HUES64 (cell line): ENCODE data around the gene DLG2.
"Not testable (repeated sequence)": the region's sequence is repeated elsewhere in the genome, so short reads cannot be mapped to it uniquely, and the experiment has no call there.

Experiments used
- H3K27ac ChIP-seq: 2 replicates; pipeline ENCODE4 v1.7.0; 2013; ENCODE audit warnings: low read depth, low read length, inconsistent platforms
- H3K27me3 ChIP-seq: 2 replicates; pipeline ENCODE4 v1.6.1; 2013; ENCODE audit warnings: mild to moderate bottlenecking, low read length; ENCODE audit not compliant: insufficient read depth
- H3K36me3 ChIP-seq: 2 replicates; pipeline ENCODE4 v1.6.1; 2013; ENCODE audit warnings: mild to moderate bottlenecking, low read length; ENCODE audit not compliant: insufficient read depth
- H3K4me1 ChIP-seq: 2 replicates; pipeline ENCODE4 v1.6.1; 2013; ENCODE audit warnings: mild to moderate bottlenecking, low read length, moderate library complexity; ENCODE audit not compliant: insufficient read depth
- H3K4me3 ChIP-seq: 2 replicates; pipeline ENCODE4 v1.5.1; 2013; ENCODE audit warnings: mild to moderate bottlenecking, low read length, moderate library complexity
- H3K9ac ChIP-seq: 2 replicates; pipeline ENCODE4 v1.6.1; 2013; ENCODE audit warnings: mild to moderate bottlenecking, low read depth, low read length
- H3K9me3 ChIP-seq: 2 replicates; pipeline ENCODE4 v1.6.1; 2013; ENCODE audit warnings: low read depth, low read length; ENCODE audit not compliant: insufficient read depth
- WGBS: fragments of 150-250, 120-280 bp; methylation state at CpG from one replicate; pipeline ENCODE4 v1.1.7; 2013; ENCODE audit warnings: missing lambda C conversion rate; 5-methylcytosine and 5-hydroxymethylcytosine counted together

DLG2 gene

GRCh38 chr11:83599066-83599465 is 2028.1 kb downstream of the DLG2 start:
- H3K9me3 ChIP-seq = no peaks in the 10 kb centered on the region
- no peak overlapping the region for H3K9ac ChIP-seq
- no peak overlapping the region for H3K27ac ChIP-seq
- H3K36me3 ChIP-seq = no peaks in the 10 kb centered on the region
- 80% methylated on average over 3 of the region's 3 CpGs for WGBS
- no peaks in the 10 kb centered on the region for H3K4me1 ChIP-seq
- H3K4me3 ChIP-seq = no peak overlapping the region
- no peaks in the 10 kb centered on the region for H3K27me3 ChIP-seq

GRCh38 chr11:83587797-83588196 is 2039.3 kb downstream of the DLG2 start:
- not testable (repeated sequence) for H3K36me3 ChIP-seq, H3K27ac ChIP-seq, H3K4me1 ChIP-seq, H3K27me3 ChIP-seq, H3K9me3 ChIP-seq
- WGBS = 2% methylated on average over 13 of the region's 14 CpGs
- peak overlapping the region; percentile 73 for H3K4me3 ChIP-seq
- peak overlapping the region; percentile 86 for H3K9ac ChIP-seq

DNA sequence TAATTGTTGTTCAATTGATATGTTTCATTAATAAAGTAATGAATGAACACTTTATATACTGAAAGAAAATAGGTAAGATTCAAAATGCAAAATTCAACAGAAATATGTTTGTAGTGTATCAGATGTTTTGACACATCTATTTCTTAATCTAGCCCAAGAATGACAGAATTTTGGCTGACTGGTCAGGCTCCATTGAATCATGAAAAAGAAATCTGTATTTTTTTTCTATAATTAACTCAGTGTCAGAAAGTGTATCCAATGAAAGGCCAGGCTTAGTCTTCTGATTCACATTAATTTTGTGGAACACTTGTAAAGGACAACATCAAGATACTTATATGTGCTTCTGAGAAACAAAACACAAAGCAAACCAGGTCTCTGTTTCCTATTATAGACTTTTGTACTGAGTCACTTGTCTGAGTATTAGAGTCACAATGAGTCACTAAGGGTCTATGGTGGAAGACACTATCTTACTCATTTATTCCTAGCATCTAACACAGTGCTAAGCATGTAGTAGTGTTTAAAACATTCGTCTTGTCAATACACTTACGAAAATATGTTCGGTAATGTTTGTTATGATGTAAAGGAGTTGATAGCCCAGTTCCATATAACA is 2043.3 kb downstream of the DLG2 start:
- no peaks in the 10 kb centered on the region for H3K27me3 ChIP-seq
- H3K4me3 ChIP-seq = no peak overlapping the region
- no peaks in the 10 kb centered on the region for H3K36me3 ChIP-seq
- H3K27ac ChIP-seq = no peak overlapping the region
- WGBS = 96% methylated on average over 3 of the region's 3 CpGs
- peaks cover 4% of the 10 kb centered on the region; the same call in 1 of the 2 replicates for H3K4me1 ChIP-seq
- H3K9ac ChIP-seq = no peak overlapping the region
- H3K9me3 ChIP-seq = no peaks in the 10 kb centered on the region

GRCh38 chr11:83574519-83574918 is 2052.6 kb downstream of the DLG2 start:
- H3K9ac ChIP-seq = no peak overlapping the region
- no peaks in the 10 kb centered on the region for H3K36me3 ChIP-seq
- no peak overlapping the region for H3K27ac ChIP-seq
- H3K9me3 ChIP-seq = no peaks in the 10 kb centered on the region
- H3K4me1 ChIP-seq = peaks cover 4% of the 10 kb centered on the region
- H3K4me3 ChIP-seq = no peak overlapping the region
- 73% methylated on average over 2 of the region's 2 CpGs for WGBS
- H3K27me3 ChIP-seq = no peaks in the 10 kb centered on the region

- H3K4me3 ChIP-seq = no peak overlapping the region
- H3K27me3 ChIP-seq = no peaks in the 10 kb centered on the region
- H3K9me3 ChIP-seq = no peaks in the 10 kb centered on the region
- over 99% methylated on average over 4 of the region's 5 CpGs for WGBS
- H3K4me1 ChIP-seq = peaks cover 4% of the 10 kb centered on the region
- no peak overlapping the region for H3K27ac ChIP-seq
- H3K36me3 ChIP-seq = no peaks in the 10 kb centered on the region
- no peak overlapping the region for H3K9ac ChIP-seq
Measured at GRCh38 chr11:83572581-83573496, 2054.3 kb downstream of the DLG2 start.

DNA sequence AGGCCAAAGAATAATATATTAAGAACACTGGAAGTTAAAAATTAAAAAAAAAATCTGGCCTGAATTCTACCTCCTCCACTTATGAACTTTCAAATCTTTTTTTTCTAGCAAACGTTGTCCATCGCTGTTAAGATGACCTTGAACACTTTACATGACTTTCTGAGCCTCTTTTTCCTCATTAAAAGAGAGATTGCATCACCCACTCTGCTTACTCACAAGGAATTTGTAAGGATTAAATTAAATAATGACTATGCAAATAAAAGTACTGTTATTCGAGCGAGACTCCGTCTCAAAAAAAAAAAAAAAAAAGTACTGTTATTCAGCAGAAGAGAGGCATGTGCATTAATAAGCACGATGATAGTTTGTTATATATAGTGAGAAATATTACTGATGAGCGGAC is 2055.8 kb downstream of the DLG2 start:
- H3K4me1 ChIP-seq = peaks cover 11% of the 10 kb centered on the region
- H3K27me3 ChIP-seq = no peaks in the 10 kb centered on the region
- 92% methylated on average over 7 of the region's 7 CpGs for WGBS
- H3K36me3 ChIP-seq = no peaks in the 10 kb centered on the region
- no peak overlapping the region for H3K4me3 ChIP-seq
- H3K27ac ChIP-seq = no peak overlapping the region
- H3K9ac ChIP-seq = no peak overlapping the region
- H3K9me3 ChIP-seq = no peaks in the 10 kb centered on the region

DNA sequence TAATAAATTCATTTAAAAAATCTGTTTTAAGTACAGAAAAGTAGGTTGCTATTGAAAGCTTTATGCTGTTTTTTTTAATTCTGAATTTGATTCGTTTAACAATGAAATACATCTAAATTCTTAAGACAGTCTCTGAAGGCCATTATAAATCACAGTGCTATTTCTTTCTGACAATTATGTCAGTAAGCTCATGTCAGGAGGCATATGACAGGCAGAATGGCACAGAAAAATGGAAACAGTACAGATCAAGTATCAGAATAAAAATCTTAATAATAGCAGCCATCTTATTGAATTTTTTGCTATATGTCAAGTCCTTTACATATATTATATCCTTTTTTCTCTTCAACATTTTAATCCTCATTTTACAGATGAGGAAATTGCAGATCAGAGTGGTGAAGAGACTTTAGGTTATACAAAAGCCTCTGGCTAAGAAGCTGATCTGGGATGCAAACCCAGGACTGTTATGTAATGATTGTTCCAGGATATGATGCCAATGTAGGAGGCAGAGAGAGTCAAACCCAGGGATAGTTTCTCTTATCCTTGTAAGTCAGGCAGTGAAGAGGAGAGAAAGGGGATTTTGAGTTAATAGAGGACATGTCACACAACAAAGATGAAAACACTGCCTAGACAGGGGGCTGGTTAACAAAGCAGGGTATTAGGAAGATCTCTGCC is 2057.9 kb downstream of the DLG2 start:
- Histone ChIP-seq H3K4me1 (peaks cover 11% of the 10 kb centered on the region), H3K27ac (no peak overlapping the region)

GRCh38 chr11:83568516-83568915 is 2058.6 kb downstream of the DLG2 start:
- no peak overlapping the region for H3K27ac ChIP-seq
- H3K9me3 ChIP-seq = no peaks in the 10 kb centered on the region
- no peaks in the 10 kb centered on the region for H3K27me3 ChIP-seq
- H3K36me3 ChIP-seq = no peaks in the 10 kb centered on the region
- peaks cover 11% of the 10 kb centered on the region for H3K4me1 ChIP-seq
- no peak overlapping the region for H3K9ac ChIP-seq
- WGBS = 84% methylated on average over 2 of the region's 2 CpGs
- no peak overlapping the region for H3K4me3 ChIP-seq

More for the DNA sequence above, 2057.9 kb downstream of the DLG2 start:
- Histone ChIP-seq H3K27me3 (no peaks in the 10 kb centered on the region), H3K4me3 (no peak overlapping the region), H3K9me3 (no peaks in the 10 kb centered on the region), H3K9ac (no peak overlapping the region), H3K36me3 (no peaks in the 10 kb centered on the region)
- 100% methylated on average over 1 of the region's 1 CpG for WGBS

GRCh38 chr11:83566950-83567349 is 2060.2 kb downstream of the DLG2 start:
- Histone ChIP-seq H3K4me1 (peaks cover 11% of the 10 kb centered on the region), H3K9ac (no peak overlapping the region), H3K27ac (no peak overlapping the region), H3K4me3 (no peak overlapping the region), H3K36me3 (no peaks in the 10 kb centered on the region), H3K9me3 (no peaks in the 10 kb centered on the region), H3K27me3 (no peaks in the 10 kb centered on the region)
- WGBS = 87% methylated on average over 4 of the region's 4 CpGs

- Histone ChIP-seq H3K9ac (no peak overlapping the region), H3K9me3 (no peaks in the 10 kb centered on the region), H3K36me3 (no peaks in the 10 kb centered on the region), H3K4me3 (no peak overlapping the region), H3K4me1 (peaks cover 8% of the 10 kb centered on the region; the same call in 1 of the 2 replicates), H3K27me3 (no peaks in the 10 kb centered on the region), H3K27ac (no peak overlapping the region)
- WGBS = 100% methylated on average over 1 of the region's 1 CpG
Measured at GRCh38 chr11:83564870-83565269, 2062.3 kb downstream of the DLG2 start.

DNA sequence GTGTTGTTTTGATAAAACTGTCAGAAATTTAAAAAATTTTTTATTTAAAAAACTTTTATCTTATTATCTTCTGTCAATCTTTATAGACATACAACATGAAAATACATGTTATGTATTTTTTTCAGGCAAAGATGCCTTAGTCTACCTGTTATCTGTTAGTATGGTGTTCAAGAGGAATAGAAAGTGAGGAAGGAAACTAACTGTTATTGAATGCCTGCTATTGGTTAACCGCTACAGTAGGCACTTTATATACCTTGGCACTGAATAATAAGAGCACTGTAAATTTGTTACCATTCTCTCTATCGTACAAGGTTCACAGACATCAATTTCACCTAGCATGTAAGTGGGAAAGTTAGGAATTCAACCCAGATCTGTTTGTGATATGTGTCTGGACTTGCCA is 2068.9 kb downstream of the DLG2 start:
- Histone ChIP-seq H3K9me3 (no peaks in the 10 kb centered on the region), H3K4me1 (peaks cover 9% of the 10 kb centered on the region; the same call in 1 of the 2 replicates), H3K4me3 (no peak overlapping the region)

More for the DNA sequence above, 2068.9 kb downstream of the DLG2 start:
- Histone ChIP-seq H3K27ac (no peak overlapping the region), H3K9ac (no peak overlapping the region), H3K27me3 (no peaks in the 10 kb centered on the region), H3K36me3 (no peaks in the 10 kb centered on the region)
- 100% methylated on average over 1 of the region's 2 CpGs for WGBS
